ENCODE data around the gene DYNLT3. TPM values are rescaled to one million over a fixed set of nuclear protein-coding genes. Genes with fewer than 3 reads are reported as not detected.

DYNLT3 gene
- polyA plus RNA-seq, 4 donors: 9.2 to 22.5 (median 14.6) TPM

GRCh38 chrX:37879692-37880091 is 32.3 kb upstream of the DYNLT3 start:
- no peaks in the 10 kb centered on the region for H3K9me3 ChIP-seq (ENCODE audit: control insufficient read depth in 2 of 2, insufficient read depth in 1 of 2, low read depth in 1 of 2, low read length in 1 of 2)
- no peaks in the 10 kb centered on the region for H3K27me3 ChIP-seq (ENCODE audit: control insufficient read depth in 3 of 3, insufficient read depth in 3 of 3, low read length in 3 of 3)
- no peak overlapping the region for H3K4me3 ChIP-seq (ENCODE audit: low read depth in 1 of 3, low read length in 3 of 3)
- 30 to 77% (median 67%) methylated on average over 1 of the region's 1 CpG for WGBS, 3 donors
- FAIRE-seq: no peak
- DNase-seq: no peak
- no peaks in the 10 kb centered on the region for H3K36me3 ChIP-seq (ENCODE audit: control insufficient read depth in 3 of 3, insufficient read depth in 2 of 3, low read depth in 1 of 3, low read length in 3 of 3)
- H3K27ac ChIP-seq (ENCODE audit: low read depth in 1 of 3, low read length in 2 of 3): no peak overlapping the region
- H3K4me1 ChIP-seq (ENCODE audit: control insufficient read depth in 3 of 3, insufficient read depth in 2 of 3, low read depth in 1 of 3, low read length in 2 of 3): no peaks in the 10 kb centered on the region

GRCh38 chrX:37876716-37877115 is 29.3 kb upstream of the DYNLT3 start:
- no peak overlapping the region for H3K27ac ChIP-seq (ENCODE audit: low read depth in 1 of 3, low read length in 2 of 3)
- H3K27me3 ChIP-seq (ENCODE audit: control insufficient read depth in 3 of 3, insufficient read depth in 3 of 3, low read length in 3 of 3): no peaks in the 10 kb centered on the region
- H3K9me3 ChIP-seq (ENCODE audit: control insufficient read depth in 2 of 2, insufficient read depth in 1 of 2, low read depth in 1 of 2, low read length in 1 of 2): no peaks in the 10 kb centered on the region
- H3K36me3 ChIP-seq (ENCODE audit: control insufficient read depth in 3 of 3, insufficient read depth in 2 of 3, low read depth in 1 of 3, low read length in 3 of 3): no peaks in the 10 kb centered on the region
- H3K4me3 ChIP-seq (ENCODE audit: low read depth in 1 of 3, low read length in 3 of 3): no peak overlapping the region
- 78 to 92% (median 81%) methylated on average over 4 of the region's 4 CpGs for WGBS, 3 donors
- no peaks in the 10 kb centered on the region for H3K4me1 ChIP-seq (ENCODE audit: control insufficient read depth in 3 of 3, insufficient read depth in 2 of 3, low read depth in 1 of 3, low read length in 2 of 3)
- FAIRE-seq (no peak), DNase-seq (no peak)

GRCh38 chrX:37875675-37876074 is 28.3 kb upstream of the DYNLT3 start:
- no peaks in the 10 kb centered on the region for H3K4me1 ChIP-seq (ENCODE audit: control insufficient read depth in 3 of 3, insufficient read depth in 2 of 3, low read depth in 1 of 3, low read length in 2 of 3)
- no peak overlapping the region for H3K27ac ChIP-seq (ENCODE audit: low read depth in 1 of 3, low read length in 2 of 3)
- no peaks in the 10 kb centered on the region for H3K36me3 ChIP-seq (ENCODE audit: control insufficient read depth in 3 of 3, insufficient read depth in 2 of 3, low read depth in 1 of 3, low read length in 3 of 3)
- no peak for DNase-seq
- no peak for FAIRE-seq
- no peaks in the 10 kb centered on the region for H3K27me3 ChIP-seq (ENCODE audit: control insufficient read depth in 3 of 3, insufficient read depth in 3 of 3, low read length in 3 of 3)
- no peak overlapping the region for H3K4me3 ChIP-seq (ENCODE audit: low read depth in 1 of 3, low read length in 3 of 3)
- no peaks in the 10 kb centered on the region for H3K9me3 ChIP-seq (ENCODE audit: control insufficient read depth in 2 of 2, insufficient read depth in 1 of 2, low read depth in 1 of 2, low read length in 1 of 2)
- WGBS, 3 donors: 57 to 62% (median 58%) methylated on average over 1 of the region's 1 CpG

GRCh38 chrX:37873220-37873619 is 25.8 kb upstream of the DYNLT3 start:
- no peak for FAIRE-seq
- H3K9me3 ChIP-seq (ENCODE audit: control insufficient read depth in 2 of 2, insufficient read depth in 1 of 2, low read depth in 1 of 2, low read length in 1 of 2): no peaks in the 10 kb centered on the region
- H3K27ac ChIP-seq (ENCODE audit: low read depth in 1 of 3, low read length in 2 of 3): no peak overlapping the region
- H3K4me1 ChIP-seq (ENCODE audit: control insufficient read depth in 3 of 3, insufficient read depth in 2 of 3, low read depth in 1 of 3, low read length in 2 of 3): no peaks in the 10 kb centered on the region
- no peak overlapping the region for H3K4me3 ChIP-seq (ENCODE audit: low read depth in 1 of 3, low read length in 3 of 3)
- WGBS, 3 donors: 68 to 77% (median 68%) methylated on average over 1 of the region's 1 CpG
- no peaks in the 10 kb centered on the region for H3K27me3 ChIP-seq (ENCODE audit: control insufficient read depth in 3 of 3, insufficient read depth in 3 of 3, low read length in 3 of 3)
- no peak for DNase-seq
- no peaks in the 10 kb centered on the region for H3K36me3 ChIP-seq (ENCODE audit: control insufficient read depth in 3 of 3, insufficient read depth in 2 of 3, low read depth in 1 of 3, low read length in 3 of 3)

- Histone ChIP-seq H3K4me1 (ENCODE audit: control insufficient read depth in 3 of 3, insufficient read depth in 2 of 3, low read depth in 1 of 3, low read length in 2 of 3) (no peaks in the 10 kb centered on the region), H3K36me3 (ENCODE audit: control insufficient read depth in 3 of 3, insufficient read depth in 2 of 3, low read depth in 1 of 3, low read length in 3 of 3) (no peaks in the 10 kb centered on the region), H3K27ac (ENCODE audit: low read depth in 1 of 3, low read length in 2 of 3) (no peak overlapping the region), H3K9me3 (ENCODE audit: control insufficient read depth in 2 of 2, insufficient read depth in 1 of 2, low read depth in 1 of 2, low read length in 1 of 2) (peaks cover 0 to 4% of the 10 kb centered on the region in 2 donors), H3K4me3 (ENCODE audit: low read depth in 1 of 3, low read length in 3 of 3) (no peak overlapping the region), H3K27me3 (ENCODE audit: control insufficient read depth in 3 of 3, insufficient read depth in 3 of 3, low read length in 3 of 3) (no peaks in the 10 kb centered on the region)
- 59 to 75% (median 68%) methylated on average over 1 of the region's 1 CpG for WGBS, 3 donors
- DNase-seq (no peak), FAIRE-seq (no peak)
These were observed 24.9 kb upstream of the DYNLT3 start for GRCh38 chrX:37872303-37872655.

GRCh38 chrX:37871626-37872302 is 24.4 kb upstream of the DYNLT3 start:
- DNase-seq (no peak), FAIRE-seq (no peak)
- H3K27me3 ChIP-seq (ENCODE audit: control insufficient read depth in 3 of 3, insufficient read depth in 3 of 3, low read length in 3 of 3): no peaks in the 10 kb centered on the region
- peaks cover 0 to 7% of the 10 kb centered on the region in 2 donors for H3K9me3 ChIP-seq (ENCODE audit: control insufficient read depth in 2 of 2, insufficient read depth in 1 of 2, low read depth in 1 of 2, low read length in 1 of 2)
- no peaks in the 10 kb centered on the region for H3K36me3 ChIP-seq (ENCODE audit: control insufficient read depth in 3 of 3, insufficient read depth in 2 of 3, low read depth in 1 of 3, low read length in 3 of 3)
- WGBS, 3 donors: 63 to 73% (median 69%) methylated on average over 4 of the region's 4 CpGs
- H3K4me3 ChIP-seq (ENCODE audit: low read depth in 1 of 3, low read length in 3 of 3): no peak overlapping the region
- H3K27ac ChIP-seq (ENCODE audit: low read depth in 1 of 3, low read length in 2 of 3): no peak overlapping the region
- H3K4me1 ChIP-seq (ENCODE audit: control insufficient read depth in 3 of 3, insufficient read depth in 2 of 3, low read depth in 1 of 3, low read length in 2 of 3): no peaks in the 10 kb centered on the region

GRCh38 chrX:37867536-37868153 is 20.3 kb upstream of the DYNLT3 start:
- peaks cover 0 to 15% (median 0%) of the 10 kb centered on the region in 3 donors for H3K4me1 ChIP-seq (ENCODE audit: control insufficient read depth in 3 of 3, insufficient read depth in 2 of 3, low read depth in 1 of 3, low read length in 2 of 3)
- H3K27ac ChIP-seq (ENCODE audit: low read depth in 1 of 3, low read length in 2 of 3): no peak overlapping the region
- FAIRE-seq: no peak
- no peak for DNase-seq
- H3K4me3 ChIP-seq (ENCODE audit: low read depth in 1 of 3, low read length in 3 of 3): no peak overlapping the region
- 31 to 90% (median 87%) methylated on average over 3 of the region's 3 CpGs for whole genome bisulfite sequencing, 3 donors
- no peaks in the 10 kb centered on the region for H3K36me3 ChIP-seq (ENCODE audit: control insufficient read depth in 3 of 3, insufficient read depth in 2 of 3, low read depth in 1 of 3, low read length in 3 of 3)
- H3K9me3 ChIP-seq (ENCODE audit: control insufficient read depth in 2 of 2, insufficient read depth in 1 of 2, low read depth in 1 of 2, low read length in 1 of 2): peaks cover 0 to 15% of the 10 kb centered on the region in 2 donors
- no peaks in the 10 kb centered on the region for H3K27me3 ChIP-seq (ENCODE audit: control insufficient read depth in 3 of 3, insufficient read depth in 3 of 3, low read length in 3 of 3)

- Histone ChIP-seq H3K27ac (ENCODE audit: low read depth in 1 of 3, low read length in 2 of 3) (peak overlapping the region in 1 of 3 donors; percentile 2), H3K9me3 (ENCODE audit: control insufficient read depth in 2 of 2, insufficient read depth in 1 of 2, low read depth in 1 of 2, low read length in 1 of 2) (peaks cover 0 to 15% of the 10 kb centered on the region in 2 donors)
These were observed 16.4 kb upstream of the DYNLT3 start for GRCh38 chrX:37863728-37864127.

More at GRCh38 chrX:37863728-37864127, 16.4 kb upstream of the DYNLT3 start:
- FAIRE-seq (no peak), DNase-seq (peak in 1 of 2 donors; percentile 23)
- Histone ChIP-seq H3K4me3 (ENCODE audit: low read depth in 1 of 3, low read length in 3 of 3) (no peak overlapping the region), H3K4me1 (ENCODE audit: control insufficient read depth in 3 of 3, insufficient read depth in 2 of 3, low read depth in 1 of 3, low read length in 2 of 3) (peaks cover 0 to 15% (median 0%) of the 10 kb centered on the region in 3 donors), H3K36me3 (ENCODE audit: control insufficient read depth in 3 of 3, insufficient read depth in 2 of 3, low read depth in 1 of 3, low read length in 3 of 3) (no peaks in the 10 kb centered on the region), H3K27me3 (ENCODE audit: control insufficient read depth in 3 of 3, insufficient read depth in 3 of 3, low read length in 3 of 3) (no peaks in the 10 kb centered on the region)
- WGBS, 3 donors: 26 to 53% (median 30%) methylated on average over 3 of the region's 3 CpGs
